ENCODE data around the gene STAB2.
A peak's percentile ranks its signal among the peaks of the same experiment; 100 is the strongest.

The STAB2 gene

GRCh38 chr12:103698752-103699560, 111.9 kb downstream of the STAB2 start:
- DNase-seq = no peak

DNA sequence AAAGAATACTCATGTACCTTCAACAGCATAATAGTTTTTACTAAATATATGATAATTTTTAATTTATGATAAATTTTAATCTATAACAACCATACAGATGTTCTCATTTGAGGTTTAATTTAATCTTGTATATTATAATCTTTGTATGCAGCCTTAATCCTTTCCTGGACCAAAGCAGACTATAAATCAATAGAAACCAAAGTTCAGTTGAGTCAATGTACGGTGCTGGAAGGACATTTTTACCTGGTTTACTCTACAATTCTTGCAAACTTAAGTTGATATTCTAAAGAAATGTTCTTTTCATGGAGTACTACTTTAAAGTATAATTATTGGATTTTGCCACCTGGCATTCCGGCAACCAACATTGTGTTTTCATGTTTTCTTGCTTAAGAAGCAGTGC, 118.0 kb downstream of the STAB2 start:
- no peak for DNase-seq

- DNase-seq = no peak
These were observed 118.9 kb downstream of the STAB2 start for GRCh38 chr12:103705927-103706326.

- DNase-seq = no peak
These were observed 120.4 kb downstream of the STAB2 start for GRCh38 chr12:103707446-103707845.

GRCh38 chr12:103710544-103710943, 123.5 kb downstream of the STAB2 start:
- DNase-seq = no peak

DNA sequence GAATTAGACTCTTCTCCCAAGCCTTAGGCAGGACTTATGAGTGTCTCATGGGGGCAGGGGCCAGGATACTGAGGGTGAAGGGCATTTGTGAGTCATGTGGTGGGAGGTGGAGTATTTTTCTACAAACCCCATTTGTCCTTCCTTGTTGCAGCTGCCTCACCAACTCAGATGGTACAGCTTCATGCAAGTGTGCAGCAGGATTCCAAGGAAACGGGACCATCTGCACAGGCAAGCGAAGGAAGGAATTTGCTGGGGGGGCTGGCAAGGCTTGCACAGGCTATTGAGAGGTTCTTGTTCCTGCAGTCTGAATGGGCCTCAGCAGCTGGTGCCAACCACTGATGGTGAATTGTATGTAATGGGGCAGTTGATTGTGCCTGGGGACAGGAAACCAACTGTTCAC, 125.1 kb downstream of the STAB2 start:
- DNase-seq = no peak

DNA sequence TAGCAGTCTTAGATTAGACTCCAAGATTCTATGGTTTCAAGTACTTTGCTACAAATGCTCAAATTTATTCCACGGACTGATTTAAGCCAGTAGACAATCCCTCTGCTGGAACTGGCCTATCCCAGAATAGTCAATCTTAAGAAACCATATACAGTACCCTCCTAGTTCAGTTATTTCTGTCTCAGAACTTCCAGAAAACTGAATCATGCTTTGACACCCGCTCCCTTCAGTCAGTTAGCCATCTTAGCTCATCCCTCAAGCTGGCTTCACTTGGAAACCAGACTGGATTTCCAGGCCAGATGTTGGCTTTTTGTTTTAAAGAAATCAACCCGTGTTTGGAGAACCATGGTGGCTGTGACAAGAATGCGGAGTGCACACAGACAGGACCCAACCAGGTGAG, 128.4 kb downstream of the STAB2 start:
- no peak for DNase-seq

DNA sequence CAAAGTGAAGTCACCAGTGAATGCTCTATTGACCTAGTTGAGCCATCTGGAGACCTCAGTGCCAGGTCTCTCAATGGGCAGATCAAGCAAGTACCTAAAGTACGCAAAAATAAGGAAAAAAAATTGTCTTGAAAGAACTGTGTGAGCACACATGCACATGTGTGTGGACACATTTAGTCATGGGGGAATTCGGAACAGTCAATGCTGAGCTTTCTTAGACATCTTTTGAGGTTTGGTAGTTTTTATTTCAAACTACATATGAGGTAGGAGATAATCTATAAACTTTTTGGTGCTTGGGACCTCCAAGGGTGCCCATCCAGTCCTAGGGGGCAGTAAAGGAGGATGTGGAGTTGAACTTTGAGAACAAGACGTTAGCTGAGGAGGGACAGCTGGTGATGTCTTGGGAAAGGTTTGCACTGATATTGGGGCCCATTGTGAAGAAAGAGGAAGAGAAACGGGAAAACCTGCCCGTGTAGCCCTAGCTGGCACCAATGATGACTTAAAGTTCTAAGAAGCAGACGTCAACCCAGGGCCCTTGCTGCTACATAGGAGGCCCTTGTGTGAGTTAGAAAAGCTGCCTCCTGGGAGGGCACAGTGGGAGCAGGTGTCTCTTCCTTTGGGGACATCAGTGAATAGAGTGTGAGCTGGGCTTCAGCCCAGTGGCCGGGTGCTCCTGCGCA, 129.6 kb downstream of the STAB2 start:
- DNase-seq = no peak

DNA sequence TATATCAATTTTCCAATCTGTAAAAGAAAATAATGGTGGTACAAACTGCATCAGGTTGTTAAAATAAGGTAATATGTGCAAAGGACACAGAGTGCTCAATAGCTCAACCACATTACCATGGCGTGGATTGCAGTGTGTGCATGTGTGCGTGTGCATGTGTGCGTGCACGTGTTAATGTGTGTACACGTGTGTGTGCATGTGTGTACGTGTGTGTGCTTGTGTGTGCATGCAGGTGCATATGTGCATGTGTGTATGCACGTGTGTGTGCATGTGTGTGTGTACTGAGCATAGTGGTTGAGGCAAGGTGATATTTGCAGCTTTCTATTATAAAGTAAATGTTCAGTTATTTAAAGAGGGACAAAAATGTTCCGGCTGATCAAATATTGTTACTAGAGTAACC, 138.3 kb downstream of the STAB2 start:
- no peak for DNase-seq

- DNase-seq = no peak
These were observed 140.6 kb downstream of the STAB2 start for GRCh38 chr12:103727638-103728037.

DNA sequence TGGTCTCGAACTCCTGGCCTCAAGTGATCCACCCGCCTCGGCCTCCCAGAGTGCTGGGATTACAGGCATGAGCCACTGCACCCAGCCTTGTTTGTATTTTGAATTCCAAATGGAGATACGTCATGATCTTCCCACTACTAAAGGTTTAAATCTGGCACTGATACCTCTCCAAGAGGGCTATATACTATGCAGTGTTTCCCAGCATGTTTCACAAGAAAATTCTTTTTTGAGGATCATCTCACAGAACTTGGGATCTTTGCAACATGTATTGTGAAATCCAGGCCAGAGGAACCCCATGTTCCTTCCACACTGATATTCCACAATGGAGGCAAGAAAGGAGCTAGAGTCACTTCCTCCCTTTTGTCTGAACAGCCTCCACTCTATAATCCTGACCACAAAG, 141.2 kb downstream of the STAB2 start:
- DNase-seq = no peak

- no peak for DNase-seq
These were observed 142.4 kb downstream of the STAB2 start for GRCh38 chr12:103729499-103729898.

- no peak for DNase-seq
These were observed 144.5 kb downstream of the STAB2 start for GRCh38 chr12:103731539-103731938.

DNA sequence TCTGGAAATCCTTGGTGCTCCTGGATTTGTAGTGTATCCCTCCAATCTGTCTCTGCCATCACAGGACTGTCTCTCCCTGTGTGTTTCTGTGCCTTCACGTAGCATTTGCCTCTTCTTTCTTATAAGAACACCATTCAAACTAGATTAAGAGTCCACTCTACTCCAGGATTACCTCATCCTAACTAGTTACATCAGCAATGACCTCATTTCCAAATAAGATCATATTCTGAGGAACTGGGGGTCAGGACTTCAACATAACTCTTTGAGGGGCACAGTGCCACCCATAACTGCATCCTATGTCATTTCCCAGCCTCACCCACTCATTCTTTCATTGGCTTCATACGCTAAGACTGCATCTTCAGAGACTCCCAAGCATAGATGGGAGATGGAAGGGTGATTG, 147.8 kb downstream of the STAB2 start:
- DNase-seq = no peak

DNA sequence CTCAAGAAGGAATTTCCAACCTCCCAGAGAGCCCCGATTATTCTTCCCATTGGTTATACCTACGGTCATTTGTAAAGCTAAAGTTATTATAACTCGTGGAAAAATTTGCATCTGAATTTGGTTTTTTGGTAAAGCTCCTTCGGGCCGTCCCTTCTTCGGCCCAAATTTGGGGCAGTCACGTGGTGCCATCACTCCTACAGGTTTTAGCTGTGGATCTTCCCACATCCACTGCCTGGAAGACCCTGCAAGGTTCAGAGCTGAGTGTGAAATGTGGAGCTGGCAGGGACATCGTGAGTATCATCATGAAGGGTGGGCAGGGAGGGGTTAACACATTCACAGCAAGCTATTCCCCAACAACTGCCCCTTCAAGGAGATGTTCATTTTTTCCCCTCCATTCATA, 148.2 kb downstream of the STAB2 start:
- DNase-seq = no peak

GRCh38 chr12:103736572-103736971, 149.5 kb downstream of the STAB2 start:
- no peak for DNase-seq

DNA sequence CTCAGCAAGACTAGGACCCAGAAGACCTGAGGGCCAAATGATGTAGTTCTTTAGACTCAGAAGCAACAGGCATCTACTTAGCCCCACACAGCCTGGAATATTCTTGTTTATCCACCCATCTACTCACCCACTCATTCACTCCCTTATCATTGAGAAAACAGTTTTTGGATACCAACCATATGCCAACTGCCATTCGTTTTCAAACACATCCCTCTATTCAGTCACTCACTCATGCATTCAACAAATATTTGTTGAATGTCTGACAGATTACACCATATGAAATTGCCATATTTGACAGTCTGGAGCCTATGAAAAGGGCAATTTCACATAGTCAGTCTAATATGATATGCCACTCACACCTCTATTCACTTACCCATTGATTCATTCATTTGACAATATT, 150.8 kb downstream of the STAB2 start:
- no peak for DNase-seq

DNA sequence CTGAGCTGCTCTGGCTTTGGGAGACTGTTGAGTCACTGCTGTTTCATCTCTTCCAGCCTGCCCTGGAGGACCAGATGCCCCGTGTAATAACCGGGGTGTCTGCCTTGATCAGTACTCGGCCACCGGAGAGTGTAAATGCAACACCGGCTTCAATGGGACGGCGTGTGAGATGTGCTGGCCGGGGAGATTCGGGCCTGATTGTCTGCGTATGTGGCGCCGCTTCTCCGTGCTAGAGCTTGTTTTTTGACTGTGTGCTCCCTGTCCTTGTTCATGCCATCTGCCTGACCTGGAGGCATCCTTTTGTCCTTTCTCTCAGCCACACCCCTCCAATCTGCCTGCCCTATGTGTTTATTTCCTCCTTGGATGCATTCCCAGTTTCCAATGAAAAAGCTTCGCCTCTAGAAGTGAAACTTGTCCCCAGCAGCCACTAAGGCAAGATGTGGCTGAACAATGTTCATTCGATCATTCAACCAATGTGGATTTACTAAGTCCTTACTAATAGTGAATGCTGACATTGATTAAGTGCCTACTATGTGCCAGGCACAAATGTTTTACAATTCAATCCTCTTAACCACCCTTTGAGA, 155.4 kb downstream of the STAB2 start:
- peak; percentile 2 for DNase-seq

- DNase-seq = no peak
These were observed 156.7 kb downstream of the STAB2 start for GRCh38 chr12:103743788-103744187.

- DNase-seq = no peak
These were observed 158.9 kb downstream of the STAB2 start for GRCh38 chr12:103745962-103746361.

- DNase-seq = no peak
These were observed 160.9 kb downstream of the STAB2 start for GRCh38 chr12:103748002-103748401.

- no peak for DNase-seq
These were observed 161.8 kb downstream of the STAB2 start for GRCh38 chr12:103748875-103749274.

- DNase-seq = no peak
These were observed 164.1 kb downstream of the STAB2 start for GRCh38 chr12:103751171-103751570.

- DNase-seq = no peak
These were observed 164.5 kb downstream of the STAB2 start for GRCh38 chr12:103751600-103751999.
